Panc1 (cell line): ENCODE data around the gene SLC25A27. TPM values are rescaled to one million over a fixed set of nuclear protein-coding genes. Genes with fewer than 3 reads are reported as not detected.

Source experiments
- ATAC-seq: fragments of 200-7000 bp; cut with Tn5 transposase; 2 replicates; pipeline ENCODE4 v1.9.1; 2020; ENCODE audit warnings: mild to moderate bottlenecking, moderate library complexity
- BruUV-seq: library from RNA; stranded (reverse); fragments of 400-500 nt; replicated peaks from 2 replicates; lab custom pipeline; 2021; lab: Mats Ljungman, UMichigan
- CTCF ChIA-PET: fragments of 300-600 bp; sonication (Branson Sonifier 250); formaldehyde crosslinking; loops from one replicate; lab custom pipeline; 2022; ENCODE audit warnings: antibody characterized with exemption; lab: Charles Lee
- POLR2A ChIA-PET: fragments of 300-600 bp; sonication (Branson Sonifier 250); formaldehyde crosslinking; loops from one replicate; lab custom pipeline; 2022; ENCODE audit warnings: antibody characterized with exemption; lab: Charles Lee
- DNase-seq: peaks from one replicate; pipeline ENCODE4 v3.0.0-alpha.2; 2010; ENCODE audit warnings: low read depth, low spot score
- H3K27ac ChIP-seq: 2 replicates; pipeline ENCODE4 v1.5.1; 2011; ENCODE audit warnings: mild to moderate bottlenecking, low read length, inconsistent platforms
- H3K27me3 ChIP-seq: fragments of 200-500 bp; sonication (Bioruptor generic); 2 replicates; pipeline ENCODE4 v1.6.0; 2014; ENCODE audit warnings: low read length, inconsistent platforms; ENCODE audit not compliant: control insufficient read depth, insufficient read depth
- H3K36me3 ChIP-seq: fragments of 200-500 bp; sonication (Bioruptor generic); 2 replicates; pipeline ENCODE4 v1.5.1; 2014; ENCODE audit warnings: inconsistent platforms, mild to moderate bottlenecking, low read length, moderate library complexity; ENCODE audit not compliant: control insufficient read depth, insufficient read depth
- H3K4me1 ChIP-seq: 2 replicates; pipeline ENCODE4 v1.5.1; 2011; ENCODE audit warnings: inconsistent platforms, mild to moderate bottlenecking, low read length, moderate library complexity; ENCODE audit not compliant: control insufficient read depth, insufficient read depth
- H3K4me3 ChIP-seq, 2 experiments: 2 replicates each; pipeline ENCODE4 v1.5.1; 2011 to 2012; ENCODE audit warnings: low read depth in 2 of 2, low read length in 2 of 2, mild to moderate bottlenecking in 2 of 2, inconsistent platforms in 1 of 2, moderate library complexity in 1 of 2
- H3K9me3 ChIP-seq: fragments of 200-500 bp; sonication (Bioruptor generic); 2 replicates; pipeline ENCODE4 v1.5.1; 2014; ENCODE audit warnings: low read depth, mild to moderate bottlenecking, inconsistent platforms, low read length, moderate library complexity; ENCODE audit not compliant: control insufficient read depth, insufficient read depth
- POLR2AphosphoS5 ChIP-seq: IDR thresholded peaks from 2 replicates; pipeline ENCODE4 v1.6.1; 2012; ENCODE audit warnings: mild to moderate bottlenecking, low read depth, low read length, moderate library complexity
- SIN3A ChIP-seq: IDR thresholded peaks from 2 replicates; pipeline ENCODE4 v1.6.1; 2012; ENCODE audit warnings: low read depth, mild to moderate bottlenecking, low read length, moderate library complexity, borderline replicate concordance; ENCODE audit not compliant: insufficient read depth
- TCF7L2 ChIP-seq: IDR thresholded peaks from 2 replicates; pipeline ENCODE4 v1.6.1; 2011; ENCODE audit warnings: mild to moderate bottlenecking, low read depth, low read length, inconsistent platforms
- in situ Hi-C: cut with HindIII; loops from 2 replicates; pipeline ENCODE4 v1.10.0; 2016; ENCODE audit warnings: low sequenced_read_pairs, low pct_unique_long_range_greater_than_20kb
- intact Hi-C: fragments of 100-400 bp; cut with micrococcal nuclease; formaldehyde crosslinking; loops from one replicate; pipeline ENCODE4 v1.10.0; 2022; ENCODE audit not compliant: unreplicated experiment
- total RNA-seq: library from RNA; stranded (reverse); gene quantifications from one replicate; pipeline ENCODE4 v1.2.1, GENCODE V29; 2021; ENCODE audit not compliant: unreplicated experiment
- TF ChIP-seq, protein P1 (sequence below), 2 experiments: IDR thresholded peaks; 2 replicates each; pipeline ENCODE4 v1.6.1; 2011 to 2012; ENCODE audit warnings: low read depth in 2 of 2, control low read depth in 1 of 2, low read length in 1 of 2, mild to moderate bottlenecking in 1 of 2, moderate library complexity in 1 of 2; ENCODE audit not compliant: insufficient read depth in 1 of 2
- TF ChIP-seq, protein P2 (sequence below): fragments of 450-650 bp; IDR thresholded peaks from 2 replicates; pipeline ENCODE4 v1.5.1; 2017; ENCODE audit warnings: mild to moderate bottlenecking

SLC25A27 gene
- total RNA-seq, 1 experiment from 2014 or later = 0.77 TPM

DNA sequence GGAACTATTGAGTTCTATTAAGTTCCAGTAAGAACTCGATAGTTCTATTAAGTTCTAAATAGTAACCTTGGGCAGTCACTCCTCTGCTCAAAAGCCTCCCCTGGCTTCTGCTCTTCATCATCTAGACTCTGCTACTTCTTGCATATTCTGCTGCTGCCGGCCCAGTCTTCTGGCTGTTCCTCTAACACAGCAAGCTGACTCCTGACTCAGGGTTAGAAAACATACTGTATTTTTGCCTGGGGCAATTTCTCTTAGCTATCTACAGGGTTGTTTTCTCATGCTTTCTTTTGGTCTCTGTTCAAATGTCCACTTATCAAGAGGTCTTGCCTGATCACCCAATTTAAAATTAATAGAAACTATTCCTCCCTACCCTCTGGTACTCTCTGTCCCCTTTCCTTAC lies 14.6 kb downstream of the SLC25A27 start:
- BruUV-seq = no TSS peak
- TF ChIP-seq, protein P1, sequence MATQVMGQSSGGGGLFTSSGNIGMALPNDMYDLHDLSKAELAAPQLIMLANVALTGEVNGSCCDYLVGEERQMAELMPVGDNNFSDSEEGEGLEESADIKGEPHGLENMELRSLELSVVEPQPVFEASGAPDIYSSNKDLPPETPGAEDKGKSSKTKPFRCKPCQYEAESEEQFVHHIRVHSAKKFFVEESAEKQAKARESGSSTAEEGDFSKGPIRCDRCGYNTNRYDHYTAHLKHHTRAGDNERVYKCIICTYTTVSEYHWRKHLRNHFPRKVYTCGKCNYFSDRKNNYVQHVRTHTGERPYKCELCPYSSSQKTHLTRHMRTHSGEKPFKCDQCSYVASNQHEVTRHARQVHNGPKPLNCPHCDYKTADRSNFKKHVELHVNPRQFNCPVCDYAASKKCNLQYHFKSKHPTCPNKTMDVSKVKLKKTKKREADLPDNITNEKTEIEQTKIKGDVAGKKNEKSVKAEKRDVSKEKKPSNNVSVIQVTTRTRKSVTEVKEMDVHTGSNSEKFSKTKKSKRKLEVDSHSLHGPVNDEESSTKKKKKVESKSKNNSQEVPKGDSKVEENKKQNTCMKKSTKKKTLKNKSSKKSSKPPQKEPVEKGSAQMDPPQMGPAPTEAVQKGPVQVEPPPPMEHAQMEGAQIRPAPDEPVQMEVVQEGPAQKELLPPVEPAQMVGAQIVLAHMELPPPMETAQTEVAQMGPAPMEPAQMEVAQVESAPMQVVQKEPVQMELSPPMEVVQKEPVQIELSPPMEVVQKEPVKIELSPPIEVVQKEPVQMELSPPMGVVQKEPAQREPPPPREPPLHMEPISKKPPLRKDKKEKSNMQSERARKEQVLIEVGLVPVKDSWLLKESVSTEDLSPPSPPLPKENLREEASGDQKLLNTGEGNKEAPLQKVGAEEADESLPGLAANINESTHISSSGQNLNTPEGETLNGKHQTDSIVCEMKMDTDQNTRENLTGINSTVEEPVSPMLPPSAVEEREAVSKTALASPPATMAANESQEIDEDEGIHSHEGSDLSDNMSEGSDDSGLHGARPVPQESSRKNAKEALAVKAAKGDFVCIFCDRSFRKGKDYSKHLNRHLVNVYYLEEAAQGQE (IDR thresholded peaks at IDR 0.05; ENCODE audit: insufficient read depth in 1 of 2, low read depth in 2 of 2, low read length in 1 of 2) = no peak
- TF ChIP-seq, protein P2, sequence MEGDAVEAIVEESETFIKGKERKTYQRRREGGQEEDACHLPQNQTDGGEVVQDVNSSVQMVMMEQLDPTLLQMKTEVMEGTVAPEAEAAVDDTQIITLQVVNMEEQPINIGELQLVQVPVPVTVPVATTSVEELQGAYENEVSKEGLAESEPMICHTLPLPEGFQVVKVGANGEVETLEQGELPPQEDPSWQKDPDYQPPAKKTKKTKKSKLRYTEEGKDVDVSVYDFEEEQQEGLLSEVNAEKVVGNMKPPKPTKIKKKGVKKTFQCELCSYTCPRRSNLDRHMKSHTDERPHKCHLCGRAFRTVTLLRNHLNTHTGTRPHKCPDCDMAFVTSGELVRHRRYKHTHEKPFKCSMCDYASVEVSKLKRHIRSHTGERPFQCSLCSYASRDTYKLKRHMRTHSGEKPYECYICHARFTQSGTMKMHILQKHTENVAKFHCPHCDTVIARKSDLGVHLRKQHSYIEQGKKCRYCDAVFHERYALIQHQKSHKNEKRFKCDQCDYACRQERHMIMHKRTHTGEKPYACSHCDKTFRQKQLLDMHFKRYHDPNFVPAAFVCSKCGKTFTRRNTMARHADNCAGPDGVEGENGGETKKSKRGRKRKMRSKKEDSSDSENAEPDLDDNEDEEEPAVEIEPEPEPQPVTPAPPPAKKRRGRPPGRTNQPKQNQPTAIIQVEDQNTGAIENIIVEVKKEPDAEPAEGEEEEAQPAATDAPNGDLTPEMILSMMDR = no peak
- TF ChIP-seq POLR2AphosphoS5 (no peak), TCF7L2 (no peak), SIN3A (no peak)
- Histone ChIP-seq H3K4me1 (no peaks in the 10 kb centered on the region), H3K27me3 (no peaks in the 10 kb centered on the region), H3K27ac (no peak overlapping the region), H3K4me3 (no peak overlapping the region), H3K9me3 (no peaks in the 10 kb centered on the region), H3K36me3 (no peaks in the 10 kb centered on the region)
- ChIA-PET CTCF (no interaction called here), POLR2A (no interaction called here)
- intact Hi-C loops (no loop called here), in situ Hi-C loops (no loop called here)
- no peak for DNase-seq
- ATAC-seq = no peak

DNA sequence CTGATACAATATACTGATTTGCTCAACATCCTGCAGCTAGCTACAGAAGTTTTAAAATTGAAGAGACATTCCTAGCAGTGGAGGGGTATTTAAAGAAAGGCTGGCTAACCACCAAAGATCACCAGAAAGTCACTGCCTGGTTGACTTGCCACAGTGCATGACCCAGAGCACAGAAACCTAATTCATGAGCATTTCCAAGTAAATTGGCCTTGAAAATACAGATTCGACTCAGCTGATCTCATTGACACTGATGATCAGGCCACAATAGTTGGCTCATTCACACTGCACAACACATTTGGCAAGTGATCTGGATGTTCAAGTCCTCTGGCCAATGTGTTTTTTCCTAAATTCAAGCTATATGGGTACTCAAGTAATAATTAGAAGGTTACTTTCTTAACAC lies 21.6 kb downstream of the SLC25A27 start:
- BruUV-seq = no TSS peak
- DNase-seq = no peak
- H3K27me3 ChIP-seq = no peaks in the 10 kb centered on the region
- ChIA-PET POLR2A (no interaction called here), CTCF (no interaction called here)
- ATAC-seq = no peak
- no peaks in the 10 kb centered on the region for H3K4me1 ChIP-seq
- H3K36me3 ChIP-seq = no peaks in the 10 kb centered on the region
- H3K4me3 ChIP-seq = no peak overlapping the region
- in situ Hi-C loops (no loop called here), intact Hi-C loops (no loop called here)
- H3K9me3 ChIP-seq = no peaks in the 10 kb centered on the region
- H3K27ac ChIP-seq = no peak overlapping the region
- TF ChIP-seq TCF7L2 (no peak), SIN3A (no peak)
- TF ChIP-seq, protein P1 (IDR thresholded peaks at IDR 0.05; ENCODE audit: insufficient read depth in 1 of 2, low read depth in 2 of 2, low read length in 1 of 2) = no peak
